Femur (tissue), 1 donor: ENCODE measurements around the gene CTBP2.
"Not testable (repeated sequence)": the region's sequence is repeated elsewhere in the genome, so short reads cannot be mapped to it uniquely, and the experiment has no call there.

Experiments
- DNase-seq: peaks from one replicate; pipeline ENCODE4 v3.0.0-alpha.2; 2017

Gene CTBP2

GRCh38 chr10:124992462-124993344 lies 167.7 kb downstream of the CTBP2 start:
- DNase-seq = peak; percentile 65

- DNase-seq = no peak
Measured at GRCh38 chr10:124991835-124992234, 168.5 kb downstream of the CTBP2 start.

- no peak for DNase-seq
Measured at GRCh38 chr10:124990671-124991625, 169.4 kb downstream of the CTBP2 start.

DNA sequence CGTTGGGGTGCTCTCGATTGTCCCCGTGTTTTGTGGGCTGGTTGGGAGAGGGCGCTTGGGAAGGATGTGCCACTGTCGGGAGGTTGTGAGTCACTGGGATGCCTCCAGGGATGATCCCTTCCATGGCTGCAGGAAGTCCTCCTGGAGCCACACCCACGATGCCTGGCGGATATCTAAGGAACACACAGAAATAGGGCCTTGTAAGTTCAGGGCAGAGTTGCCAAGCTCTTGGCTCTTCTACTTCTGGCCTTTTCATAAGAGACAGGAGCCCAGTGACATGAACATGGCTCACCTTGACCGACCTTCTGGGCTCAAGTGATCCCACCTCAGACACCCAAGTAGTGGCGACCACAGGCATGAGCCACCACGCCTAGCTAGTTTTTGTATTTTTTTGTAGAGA lies 170.8 kb downstream of the CTBP2 start:
- DNase-seq = no peak

DNA sequence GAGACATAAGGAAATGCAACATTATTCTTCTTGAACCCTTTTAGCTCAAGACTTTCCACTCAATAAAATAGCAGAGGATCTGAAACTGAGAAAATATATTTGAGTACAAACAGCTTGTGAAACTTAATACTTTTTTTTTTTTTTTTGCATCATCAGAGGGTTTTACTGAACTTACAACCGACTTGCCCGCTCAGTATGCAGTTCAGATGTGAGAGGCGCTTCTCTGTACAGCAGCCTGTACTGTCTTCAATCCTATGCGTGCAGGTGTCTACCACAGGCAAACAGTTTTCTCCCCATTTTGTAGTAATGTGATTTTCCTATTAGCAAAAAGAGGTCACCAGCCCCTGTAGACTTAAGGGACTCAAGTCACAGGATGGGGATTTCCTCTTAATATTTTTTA lies 171.6 kb downstream of the CTBP2 start:
- not testable (repeated sequence) for DNase-seq

DNA sequence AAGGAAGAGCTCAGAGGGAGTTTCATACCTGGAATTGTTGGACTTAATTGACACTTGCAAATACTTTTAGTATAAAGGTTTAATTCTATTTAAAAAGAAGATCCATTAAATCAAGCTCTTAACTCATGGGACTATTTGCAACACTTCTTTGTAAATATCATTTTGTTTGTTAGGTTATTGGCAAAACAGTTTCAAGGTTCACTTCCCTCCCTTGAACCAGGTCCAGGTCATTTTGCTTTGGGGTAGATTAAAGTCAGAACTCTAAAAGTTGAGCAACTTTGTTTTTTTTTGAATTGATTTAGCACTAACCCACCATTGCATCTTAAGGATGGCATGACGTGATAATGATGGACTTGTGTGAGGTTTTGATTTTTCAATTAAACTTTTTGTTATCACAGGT lies 172.6 kb downstream of the CTBP2 start:
- DNase-seq = no peak

DNA sequence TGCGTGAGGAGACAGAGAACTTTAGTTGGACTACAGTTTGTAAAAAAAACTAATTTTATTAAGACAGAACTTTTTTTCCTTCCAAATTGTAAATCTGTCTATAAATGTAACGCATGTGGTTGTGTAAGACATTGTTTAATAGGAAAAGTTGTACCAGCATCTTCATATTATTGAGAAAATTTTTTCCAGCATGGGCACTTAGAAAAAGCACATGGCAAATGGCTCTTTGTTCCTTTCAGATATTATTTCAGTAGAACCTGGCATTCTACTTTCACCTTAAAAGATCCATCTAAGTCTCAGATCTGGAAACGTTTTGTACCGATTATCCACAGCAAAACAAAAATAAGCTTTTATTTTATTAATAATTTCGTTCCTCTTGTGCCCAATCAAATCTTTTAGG lies 175.2 kb downstream of the CTBP2 start:
- no peak for DNase-seq

GRCh38 chr10:124984376-124984775 lies 176.0 kb downstream of the CTBP2 start:
- DNase-seq = no peak

DNA sequence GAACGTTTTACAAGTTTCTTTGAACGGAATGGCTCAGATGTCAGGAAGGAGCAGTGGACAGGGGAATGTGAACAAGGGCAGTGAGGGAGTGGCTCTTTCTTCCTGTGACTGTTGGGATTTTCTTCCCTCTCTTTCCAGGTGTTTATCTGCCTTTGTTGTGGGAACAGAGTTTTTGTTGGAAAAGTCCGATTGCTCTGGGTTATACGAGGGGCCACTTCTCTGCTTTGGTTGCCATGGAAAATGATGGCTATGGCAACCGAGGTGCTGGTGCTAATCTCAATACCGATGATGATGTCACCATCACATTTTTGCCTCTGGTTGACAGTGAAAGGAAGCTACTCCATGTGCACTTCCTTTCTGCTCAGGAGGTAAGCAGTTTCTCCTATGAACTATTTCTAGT lies 177.0 kb downstream of the CTBP2 start:
- DNase-seq = no peak

- no peak for DNase-seq
Measured at GRCh38 chr10:124978376-124978725, 182.0 kb downstream of the CTBP2 start.

GRCh38 chr10:124977648-124978375 lies 182.6 kb downstream of the CTBP2 start:
- no peak for DNase-seq

- DNase-seq = no peak
Measured at GRCh38 chr10:124977161-124977560, 183.2 kb downstream of the CTBP2 start.

DNA sequence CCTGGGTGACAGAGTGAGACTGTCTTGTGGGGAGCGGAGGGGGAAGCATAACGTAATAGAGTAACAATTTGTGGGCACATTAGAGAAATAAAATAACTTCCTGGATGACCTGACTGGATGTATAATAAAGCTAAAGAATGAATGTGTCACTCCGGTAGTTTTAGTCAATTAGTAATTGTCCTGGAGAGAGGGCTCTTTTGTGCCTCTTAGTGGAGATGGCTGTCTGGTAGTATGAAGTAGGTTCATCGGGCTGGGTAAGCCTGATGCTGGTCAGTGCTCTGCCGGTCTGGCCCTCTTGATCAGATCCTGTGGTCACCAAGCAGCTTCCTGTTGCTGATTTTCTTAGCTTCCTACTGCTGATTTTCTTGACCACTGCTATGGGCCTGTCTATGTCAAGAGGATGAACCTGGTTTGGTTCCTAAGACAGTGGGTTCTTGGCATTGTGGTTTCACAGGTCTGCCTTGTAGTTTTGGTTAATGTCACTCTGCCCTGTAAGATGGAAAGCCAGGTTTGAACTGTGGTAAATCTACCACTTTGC lies 184.3 kb downstream of the CTBP2 start:
- no peak for DNase-seq

GRCh38 chr10:124974131-124974530 lies 186.2 kb downstream of the CTBP2 start:
- no peak for DNase-seq

GRCh38 chr10:124972637-124973036 lies 187.7 kb downstream of the CTBP2 start:
- no peak for DNase-seq

GRCh38 chr10:124971276-124971675 lies 189.1 kb downstream of the CTBP2 start:
- no peak for DNase-seq

DNA sequence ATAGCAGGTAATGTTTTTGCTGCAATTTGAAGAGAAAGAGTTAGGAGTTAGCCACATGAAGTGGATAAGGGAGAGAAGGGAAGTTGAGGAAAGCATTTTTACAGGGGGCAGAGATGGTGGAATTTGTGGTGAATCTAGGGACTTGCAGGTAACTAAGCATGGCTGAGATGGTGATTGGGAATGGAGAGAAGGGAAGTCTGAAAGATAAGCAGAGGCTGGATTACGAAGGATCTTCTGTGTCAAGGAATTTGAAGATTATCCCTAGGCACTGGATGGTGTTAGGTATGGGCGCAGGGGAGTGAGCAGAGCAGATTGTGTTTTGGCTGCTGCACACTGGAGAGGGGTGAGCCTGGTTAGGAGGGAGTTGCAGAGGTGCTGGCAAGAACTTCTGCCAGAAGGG lies 193.1 kb downstream of the CTBP2 start:
- DNase-seq = no peak

- no peak for DNase-seq
Measured at GRCh38 chr10:124966008-124966407, 194.4 kb downstream of the CTBP2 start.

DNA sequence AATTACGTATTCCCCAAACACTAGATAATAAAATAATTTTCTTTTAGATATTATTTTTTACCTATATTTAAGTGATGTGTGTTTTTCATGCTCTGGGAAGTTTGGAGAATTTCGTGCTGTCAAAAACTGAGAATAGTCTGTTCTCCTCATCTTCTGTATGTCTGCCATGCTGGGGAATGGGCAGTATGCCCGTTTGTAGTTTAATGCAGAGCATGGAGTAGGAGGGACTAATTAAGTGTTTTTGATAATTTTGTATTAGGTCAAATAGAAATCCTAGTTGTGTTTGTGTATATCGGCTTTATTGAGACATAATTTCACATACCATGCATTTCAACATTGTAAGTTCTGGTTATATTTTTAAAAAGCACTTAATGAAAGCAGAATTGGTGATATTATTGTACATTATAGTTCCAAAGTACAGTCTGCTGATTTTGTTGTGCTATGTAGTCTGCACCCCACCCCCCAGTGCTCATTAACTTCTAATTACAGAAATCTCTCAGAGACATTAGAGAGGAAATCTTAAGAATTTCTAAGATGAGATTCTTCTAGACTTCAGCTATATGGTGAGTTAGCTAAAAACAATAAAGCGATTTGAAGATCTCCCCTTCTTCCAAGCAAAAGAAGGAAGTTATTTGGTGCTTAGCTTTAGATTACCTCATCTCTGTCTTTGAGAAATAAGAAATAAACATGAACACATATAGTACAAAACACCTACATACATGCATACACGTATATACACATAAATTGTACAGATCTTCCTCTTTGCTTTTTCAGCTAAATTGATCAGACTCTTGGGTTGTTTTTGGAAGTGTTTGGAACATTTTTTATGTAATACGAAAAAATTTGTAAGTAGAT lies 196.3 kb downstream of the CTBP2 start:
- DNase-seq = no peak

GRCh38 chr10:124962421-124962820 lies 197.9 kb downstream of the CTBP2 start:
- DNase-seq = no peak

- DNase-seq = no peak
Measured at GRCh38 chr10:124961248-124961570, 199.2 kb downstream of the CTBP2 start.

DNA sequence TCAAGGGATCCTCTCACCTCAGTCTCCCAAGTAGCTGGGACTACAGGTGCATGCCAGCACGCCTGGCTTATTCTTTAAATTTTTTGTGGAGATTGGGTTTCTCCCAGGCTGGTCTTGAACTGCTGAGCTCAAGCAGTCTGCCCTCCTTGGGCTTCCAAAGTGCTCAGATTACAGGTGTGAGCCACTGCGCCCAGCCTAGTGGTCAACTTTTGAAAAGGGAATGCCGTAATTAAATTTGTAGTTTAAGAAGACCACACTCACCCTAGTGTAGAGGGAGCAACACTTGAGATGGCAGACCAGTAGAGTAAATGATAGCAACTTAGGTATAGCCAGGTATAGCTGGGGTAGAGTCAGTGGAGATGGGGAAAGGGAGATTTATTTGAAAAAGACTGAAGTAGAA lies 200.8 kb downstream of the CTBP2 start:
- DNase-seq = no peak
